HG03432 (cell line): Measurements from ENCODE around the gene AGAP5.

Source experiments
- ATAC-seq: cut with Tn5 transposase; IDR thresholded peaks from one replicate; pipeline ENCODE4 v1.9.1; 2021; ENCODE audit warnings: mild to moderate bottlenecking, moderate library complexity; ENCODE audit not compliant: unreplicated experiment

Gene AGAP5

GRCh38 chr10:73634421-73634820 lies 63.5 kb downstream of the AGAP5 start:
- ATAC-seq, result no peak

GRCh38 chr10:73629165-73629564 lies 68.7 kb downstream of the AGAP5 start:
- ATAC-seq, result no peak

GRCh38 chr10:73628405-73628804 lies 69.5 kb downstream of the AGAP5 start:
- no peak for ATAC-seq

- ATAC-seq, result no peak
Measured at GRCh38 chr10:73627300-73627699, 70.6 kb downstream of the AGAP5 start.

GRCh38 chr10:73625884-73626752 lies 71.8 kb downstream of the AGAP5 start:
- ATAC-seq, result peak; percentile 95

GRCh38 chr10:73625004-73625883 lies 72.7 kb downstream of the AGAP5 start:
- ATAC-seq, result peak; percentile 50
